Brain pericyte (primary cell): Measurements from ENCODE around the gene GPR141.

ENCODE experiments used
- DNase-seq: peaks from one replicate; pipeline ENCODE4 v3.0.0-alpha.2; 2012; ENCODE audit warnings: low read depth, low spot score

The GPR141 gene, protein sequence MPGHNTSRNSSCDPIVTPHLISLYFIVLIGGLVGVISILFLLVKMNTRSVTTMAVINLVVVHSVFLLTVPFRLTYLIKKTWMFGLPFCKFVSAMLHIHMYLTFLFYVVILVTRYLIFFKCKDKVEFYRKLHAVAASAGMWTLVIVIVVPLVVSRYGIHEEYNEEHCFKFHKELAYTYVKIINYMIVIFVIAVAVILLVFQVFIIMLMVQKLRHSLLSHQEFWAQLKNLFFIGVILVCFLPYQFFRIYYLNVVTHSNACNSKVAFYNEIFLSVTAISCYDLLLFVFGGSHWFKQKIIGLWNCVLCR

DNA sequence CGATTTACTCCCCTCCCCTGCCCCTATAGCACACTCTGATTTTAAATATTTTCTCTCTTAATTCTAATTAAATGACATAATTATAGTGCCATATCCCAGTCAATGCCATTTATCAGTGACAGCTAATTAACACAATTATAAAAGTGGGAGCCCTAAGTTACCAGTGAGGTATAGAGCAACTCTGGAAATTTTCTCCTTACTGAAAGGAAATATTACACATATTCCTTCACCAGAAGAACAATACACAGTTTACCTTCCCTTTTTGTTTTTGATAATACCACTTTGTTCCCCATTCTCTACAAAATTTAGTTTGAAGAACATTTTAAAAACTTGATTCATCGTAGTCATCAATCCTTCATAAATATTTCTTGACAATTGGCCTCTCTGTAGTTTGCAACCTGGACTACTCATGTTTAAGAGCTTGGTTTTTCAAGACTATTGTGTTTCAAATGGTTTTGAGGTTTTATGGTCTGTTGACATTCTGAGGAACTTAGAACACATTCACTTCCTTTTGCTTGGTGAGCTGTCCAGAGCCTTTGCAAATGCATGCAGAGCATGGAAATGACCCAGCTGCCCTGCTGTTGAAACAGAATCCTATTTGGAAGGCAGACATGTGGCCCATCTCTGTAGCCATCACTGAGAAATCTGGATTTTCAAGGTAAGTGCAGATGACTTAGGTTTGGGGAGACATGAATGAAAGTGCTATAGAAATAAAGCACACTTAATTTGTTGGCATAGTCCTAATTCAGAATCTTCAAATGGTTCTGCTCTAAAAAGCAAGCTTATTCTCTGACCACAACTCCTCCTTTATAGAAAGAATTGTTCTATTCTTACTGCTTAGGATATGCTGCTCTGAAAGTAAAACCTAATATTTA lies at the start of gene GPR141:
GPR141 (plus strand) TSS at position 521 of the 875 bp plus-strand sequence. CDS start 56,628 bp downstream, outside the sequence.
- DNase-seq, result no peak

DNA sequence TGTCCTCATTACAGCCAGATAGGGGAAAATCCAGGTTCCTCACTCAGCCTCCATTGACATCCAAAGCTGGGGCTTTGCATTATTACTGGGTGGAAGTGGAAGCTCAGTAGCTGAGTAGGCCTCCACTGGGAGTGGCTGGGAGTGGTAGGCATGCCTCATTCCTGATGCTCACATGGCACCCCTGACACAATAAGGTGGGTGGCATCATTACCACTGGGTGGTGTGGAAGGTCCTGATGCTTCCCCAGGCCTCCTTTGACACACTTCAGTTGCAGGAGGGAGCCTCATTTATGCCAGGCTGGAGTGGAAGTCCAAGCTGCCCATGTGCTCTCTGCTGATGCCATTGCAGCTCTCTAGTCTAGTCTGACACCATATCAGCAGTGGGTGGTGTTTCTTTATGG lies 48.2 kb upstream of the GPR141 start:
- DNase-seq, result no peak

DNA sequence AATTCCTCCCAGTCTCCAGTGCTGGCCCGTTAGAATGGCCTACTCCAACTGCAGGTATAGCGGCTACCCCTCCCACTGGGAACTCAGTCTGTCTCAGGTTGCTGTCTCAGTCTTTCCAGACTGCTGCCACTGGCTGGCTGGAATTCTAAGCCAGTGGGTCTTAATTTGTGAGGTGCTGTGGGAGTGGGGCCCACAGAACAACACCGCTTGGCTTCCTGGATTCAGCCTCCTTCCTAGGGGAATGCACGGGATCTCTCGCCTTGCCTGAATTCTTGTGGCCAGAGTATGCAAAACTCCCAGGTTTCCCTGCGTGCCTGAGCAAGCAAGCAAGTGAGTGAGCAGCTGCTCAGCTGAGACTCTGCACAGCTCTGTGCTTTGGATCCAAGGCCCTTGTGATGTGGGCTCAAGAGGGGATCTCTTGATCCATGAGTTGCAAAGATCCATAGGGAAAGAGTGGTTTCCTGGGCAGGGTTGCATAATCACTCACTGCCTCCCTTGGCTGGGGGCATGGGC lies 41.5 kb upstream of the GPR141 start:
- DNase-seq, result no peak

DNA sequence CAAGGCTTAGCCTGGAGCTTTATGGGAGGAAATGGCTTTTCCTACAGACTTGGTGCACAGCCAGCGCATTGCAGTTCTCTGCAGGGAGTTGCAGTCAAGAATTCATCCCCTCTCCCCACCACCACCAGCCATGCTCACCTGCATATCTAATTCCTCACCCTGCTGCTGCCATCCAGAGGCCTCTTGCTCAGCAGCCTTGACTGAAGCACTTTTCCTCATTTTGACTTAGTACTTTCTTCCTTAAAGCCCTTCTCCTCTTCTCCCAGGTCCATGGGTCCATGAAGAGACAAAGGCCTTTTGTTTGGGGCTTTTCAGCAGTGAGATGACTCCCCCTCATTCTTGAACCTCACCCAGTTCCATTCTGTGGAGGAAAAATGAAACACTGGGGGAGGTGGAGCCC lies 39.7 kb upstream of the GPR141 start:
- DNase-seq, result no peak

DNA sequence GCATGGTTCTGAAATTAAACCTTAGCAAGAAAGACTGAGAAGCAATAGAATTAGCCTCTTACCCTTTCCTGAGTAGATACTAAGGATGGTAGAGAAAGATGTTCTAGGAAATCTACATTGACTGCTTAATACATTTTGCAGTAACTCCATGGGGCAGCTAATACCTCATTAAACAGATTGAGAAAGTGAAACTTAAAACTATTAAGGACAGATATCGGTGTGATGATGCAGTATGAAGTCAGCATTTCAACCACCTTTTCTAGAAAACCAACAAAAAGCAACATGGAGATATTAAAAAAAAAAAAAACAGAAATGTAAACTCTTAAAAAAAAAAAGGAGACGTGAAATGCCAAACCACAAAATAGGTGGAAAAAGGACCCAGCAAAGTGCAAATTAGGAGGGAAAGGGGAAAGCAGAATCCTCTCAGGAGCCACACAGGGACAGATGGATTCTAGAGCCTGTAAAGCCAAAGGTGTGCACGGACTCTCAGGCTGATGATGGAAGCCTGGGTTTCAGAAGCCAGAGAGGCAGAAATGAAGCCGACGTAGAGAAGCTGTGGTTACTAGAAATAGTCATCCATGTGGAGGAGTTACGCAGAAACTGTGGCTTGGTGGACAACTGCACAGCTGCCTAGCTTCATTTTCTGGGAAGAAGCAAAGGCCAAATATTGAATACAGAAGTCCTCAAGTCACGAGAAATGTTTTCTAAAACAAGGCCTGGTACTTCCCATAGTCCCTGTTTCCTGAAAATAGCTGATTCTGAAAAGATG lies 38.1 kb upstream of the GPR141 start:
- no peak for DNase-seq

DNA sequence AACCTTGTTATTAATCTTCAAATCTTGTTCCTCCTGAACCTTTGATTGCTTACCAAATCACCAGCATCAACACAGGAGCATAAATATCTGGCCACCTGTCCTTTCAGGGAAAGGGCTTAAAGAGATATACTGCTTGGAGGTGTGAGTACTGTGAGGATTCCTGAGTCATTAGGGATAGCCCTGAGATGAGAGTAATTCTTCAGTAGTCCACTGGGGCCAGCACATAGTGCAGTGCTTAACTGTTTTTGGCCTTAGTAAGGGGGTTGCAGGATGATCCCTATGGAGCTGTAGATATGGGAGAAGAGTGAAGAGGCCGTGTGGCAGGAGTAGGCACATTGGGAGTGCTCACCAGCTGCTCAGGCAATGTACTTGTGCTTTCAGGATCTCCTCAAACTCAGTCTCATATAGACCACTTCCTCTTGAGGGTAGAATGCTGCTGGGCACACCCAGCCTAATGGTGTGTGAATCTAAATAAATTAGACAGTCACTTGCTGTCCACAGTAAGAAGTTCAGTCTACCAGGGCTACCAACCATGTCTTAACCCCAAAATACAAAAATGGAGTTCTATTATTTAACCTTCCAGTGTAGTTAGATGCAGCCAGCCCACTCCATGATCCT lies 26.5 kb upstream of the GPR141 start:
- no peak for DNase-seq

DNA sequence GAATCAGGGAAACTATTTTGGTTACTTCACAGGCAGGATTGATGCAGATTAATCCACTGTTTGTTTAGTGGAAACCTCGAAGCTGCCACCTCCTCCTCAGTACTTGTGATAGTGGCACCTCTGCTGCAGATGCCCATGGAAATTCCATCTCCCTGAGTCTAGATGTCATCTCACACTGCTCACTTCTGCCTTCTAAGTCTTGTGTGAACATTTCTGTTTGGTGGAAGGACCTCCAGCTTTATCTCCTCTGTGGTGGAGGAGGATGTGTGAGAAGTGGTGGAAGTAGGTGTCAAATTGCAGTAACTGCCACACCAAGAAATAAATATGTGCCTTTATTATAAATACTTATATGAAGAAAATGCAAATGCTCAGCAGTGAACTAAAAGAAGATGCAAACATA lies 25.8 kb upstream of the GPR141 start:
- no peak for DNase-seq

DNA sequence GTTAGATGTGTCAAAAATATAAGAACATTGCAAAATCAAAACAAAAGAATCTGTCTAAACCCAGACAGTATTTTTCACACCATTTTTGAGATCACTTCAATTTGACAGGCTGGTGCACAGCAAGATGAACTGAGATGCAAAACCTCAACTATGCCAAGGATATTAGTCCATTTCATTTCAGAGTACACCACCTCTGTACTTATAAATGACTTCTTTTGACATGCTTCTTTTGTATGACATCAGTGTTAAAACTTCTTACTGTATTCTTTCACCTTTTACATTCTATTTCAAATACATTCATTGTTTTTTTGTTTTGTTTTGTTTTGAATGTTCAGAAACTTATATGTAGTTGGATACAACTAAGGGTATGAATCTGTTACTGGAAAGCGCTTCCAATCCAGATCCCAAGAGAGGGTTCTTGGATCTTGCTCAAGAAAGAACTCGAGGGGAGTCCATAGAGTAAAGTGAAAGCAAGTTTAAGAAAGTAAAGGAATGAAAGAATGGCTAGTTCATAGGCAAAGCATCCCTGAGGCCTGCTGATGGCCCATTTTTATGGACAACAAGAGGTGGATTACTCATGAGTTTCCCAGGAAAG lies 23.5 kb upstream of the GPR141 start:
- DNase-seq, result no peak

DNA sequence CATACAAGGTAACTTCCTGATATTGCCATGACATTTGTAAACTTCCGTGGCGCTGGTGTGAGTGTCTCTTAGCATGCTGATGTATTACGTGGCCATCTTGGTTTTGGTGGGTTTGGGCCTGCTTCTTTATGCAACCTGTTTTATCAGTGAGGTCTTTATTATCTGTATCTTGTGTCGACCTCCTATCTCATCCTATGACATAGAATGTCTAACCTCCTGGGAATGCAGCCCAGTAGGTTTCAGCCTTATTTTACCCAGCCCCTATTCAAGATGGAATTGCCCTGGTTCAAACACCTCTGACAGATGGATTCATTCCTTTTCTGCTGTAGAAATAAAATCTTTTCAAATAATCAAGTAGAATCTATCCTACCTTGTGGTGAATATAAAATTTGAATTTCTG lies 23.0 kb upstream of the GPR141 start:
- no peak for DNase-seq

DNA sequence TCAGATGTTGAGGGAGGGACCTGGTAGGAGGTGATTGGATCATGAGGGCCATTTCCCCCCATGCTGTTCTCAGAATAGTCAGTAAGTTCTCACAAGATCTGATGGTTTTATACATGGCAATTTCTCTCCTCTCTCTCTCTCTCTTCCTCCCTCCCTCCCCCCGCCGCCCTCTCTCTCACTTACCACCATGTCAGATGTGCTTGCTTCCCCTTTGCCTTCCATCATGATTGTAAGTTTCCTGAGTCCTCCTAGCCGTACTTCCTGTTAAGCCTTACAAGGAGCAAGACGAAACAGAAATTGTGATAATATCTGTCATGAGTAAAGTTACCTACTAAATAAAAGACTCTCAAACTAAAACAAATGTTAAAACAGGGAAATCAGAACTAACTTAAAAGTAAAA lies 19.9 kb upstream of the GPR141 start:
- DNase-seq, result no peak

DNA sequence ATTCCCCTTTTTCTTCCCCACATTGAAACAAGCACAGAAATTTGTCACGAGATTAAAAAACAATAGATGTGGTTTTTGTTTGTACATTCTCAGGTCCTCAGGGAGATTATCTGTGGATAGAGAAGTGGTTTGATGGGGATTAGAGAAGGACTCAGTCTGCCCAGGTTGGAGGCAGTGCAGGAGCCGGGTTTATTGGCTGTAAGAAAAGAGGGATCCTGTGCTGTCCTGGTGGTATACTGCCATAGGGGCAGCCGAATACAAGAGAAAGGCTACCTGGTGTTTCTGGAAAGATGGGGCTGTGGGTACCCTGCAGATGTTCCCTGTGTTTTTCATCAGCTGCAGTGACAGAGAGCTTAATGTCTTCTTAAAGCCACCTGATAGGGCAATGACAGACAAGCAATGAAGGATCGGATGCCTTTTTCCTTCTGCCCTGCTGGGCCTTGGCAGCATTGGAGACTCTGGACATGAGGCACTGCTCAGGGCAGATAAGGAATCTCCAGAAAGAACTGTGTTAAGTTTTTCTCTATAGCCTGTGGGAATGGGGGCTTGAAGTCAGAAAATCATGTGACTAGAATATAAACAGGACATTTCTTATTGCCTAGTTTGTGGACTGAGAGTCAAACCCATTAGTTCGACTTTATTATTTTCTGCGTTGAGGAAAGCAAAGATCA lies 18.1 kb upstream of the GPR141 start:
- DNase-seq, result no peak

DNA sequence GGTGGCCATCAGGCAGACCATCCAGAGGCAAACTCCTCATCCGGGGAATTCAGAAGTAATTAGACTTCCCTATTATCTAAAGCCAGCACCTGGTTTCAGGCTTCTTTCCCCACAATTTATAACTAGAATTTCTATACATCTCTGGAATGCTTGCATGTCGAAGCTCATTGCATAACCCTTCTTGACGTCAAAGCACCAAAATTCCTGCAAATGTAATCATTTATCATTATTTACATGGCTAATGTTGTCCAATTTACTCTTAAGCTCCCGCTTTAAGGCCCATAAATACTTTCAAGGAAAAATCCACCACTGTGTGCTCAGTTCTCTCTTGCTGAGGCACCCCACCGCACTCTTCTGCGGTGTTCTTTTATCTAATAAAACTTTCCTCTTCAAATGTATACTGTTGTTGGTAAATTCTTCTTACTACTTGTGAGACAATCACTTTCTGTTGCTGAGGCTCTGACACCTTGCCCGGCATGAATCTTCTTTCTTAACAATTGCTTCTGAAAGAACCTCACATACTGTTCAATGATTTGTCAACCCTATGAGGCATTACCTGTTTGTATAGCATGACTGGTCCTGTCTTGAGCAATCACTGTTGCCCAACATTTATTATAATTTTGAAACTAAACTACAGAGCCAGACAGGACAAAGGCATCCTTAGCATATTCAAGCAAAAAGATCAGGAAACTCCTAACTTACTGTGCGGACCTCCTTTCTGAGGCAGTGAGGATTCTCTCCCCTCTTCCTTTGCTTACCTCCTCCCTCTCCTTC lies 17.4 kb upstream of the GPR141 start:
- DNase-seq, result no peak

DNA sequence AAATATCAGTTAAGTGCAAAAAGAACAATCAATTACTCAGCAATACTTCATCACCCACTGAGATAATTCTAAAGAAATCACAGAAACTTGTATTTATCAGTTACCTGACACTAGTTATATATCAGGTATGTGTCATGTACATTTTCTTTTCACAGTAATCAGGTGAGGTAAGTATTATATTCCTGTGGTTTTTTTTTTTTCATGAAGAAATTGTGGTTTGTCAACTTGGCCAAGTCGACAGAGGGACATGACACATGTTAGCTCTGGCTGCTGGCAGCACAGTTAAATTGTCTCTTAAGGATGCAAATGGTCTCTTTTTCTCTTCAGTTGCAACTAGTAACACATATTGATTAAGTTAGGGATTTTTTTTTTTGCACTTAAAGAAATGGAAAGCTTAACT lies 13.7 kb upstream of the GPR141 start:
- no peak for DNase-seq

DNA sequence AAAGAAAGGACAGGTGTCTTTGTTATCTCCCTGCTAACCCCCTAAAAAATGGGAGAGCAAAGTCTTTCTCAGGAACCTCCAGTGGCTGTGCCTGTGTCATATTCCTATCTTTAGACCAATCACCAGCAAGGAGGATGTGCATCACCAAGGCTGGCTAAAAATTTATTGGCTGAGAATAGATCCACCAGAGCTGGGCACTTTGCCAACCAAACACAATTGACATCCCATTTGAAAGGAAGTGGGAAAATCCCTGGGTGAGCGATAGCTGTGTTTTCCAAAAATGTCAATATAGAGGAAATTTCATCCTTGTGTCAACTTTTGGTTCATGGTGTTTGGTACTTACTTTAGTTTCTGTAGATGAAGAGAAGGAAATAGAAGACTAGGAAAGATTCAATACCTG lies 13.1 kb upstream of the GPR141 start:
- DNase-seq, result no peak

DNA sequence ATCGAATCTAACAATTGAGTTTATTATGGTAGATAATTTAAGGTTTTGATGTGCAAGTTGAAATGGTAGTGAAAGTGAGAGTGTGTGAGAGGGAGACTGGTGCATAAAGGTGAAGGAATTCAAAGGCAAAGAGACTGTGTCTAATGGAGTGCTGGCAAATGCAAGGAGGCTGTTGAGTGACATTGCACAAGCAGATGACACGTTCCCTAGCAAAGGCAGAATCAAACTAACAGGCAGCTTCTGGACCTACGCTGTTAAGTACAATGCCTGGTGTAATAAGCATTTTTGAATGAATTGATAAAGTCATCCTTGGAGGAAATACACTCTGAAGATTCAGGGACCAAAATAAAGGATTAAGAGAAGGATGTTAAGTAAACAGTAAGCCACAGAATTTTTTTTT lies 11.7 kb upstream of the GPR141 start:
- DNase-seq, result no peak

DNA sequence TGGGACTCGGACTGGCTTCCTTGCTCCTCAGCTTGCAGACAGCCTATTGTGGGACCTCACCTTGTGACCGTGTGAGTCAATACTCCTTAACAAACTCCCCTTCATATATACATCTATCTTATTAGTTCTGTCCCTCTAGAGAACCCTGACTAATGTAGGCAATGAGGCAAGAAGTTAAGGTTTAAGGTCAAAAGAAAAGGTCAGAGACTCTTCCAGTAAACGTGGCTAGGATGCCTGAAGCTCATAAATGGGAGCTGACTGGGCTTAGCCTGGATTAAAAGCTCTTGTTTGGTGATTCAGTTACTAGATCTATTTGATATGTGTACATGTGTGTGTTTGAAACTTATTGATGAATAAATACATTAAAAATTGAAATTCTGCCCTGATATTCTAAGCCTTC lies 10.6 kb upstream of the GPR141 start:
- DNase-seq, result no peak

DNA sequence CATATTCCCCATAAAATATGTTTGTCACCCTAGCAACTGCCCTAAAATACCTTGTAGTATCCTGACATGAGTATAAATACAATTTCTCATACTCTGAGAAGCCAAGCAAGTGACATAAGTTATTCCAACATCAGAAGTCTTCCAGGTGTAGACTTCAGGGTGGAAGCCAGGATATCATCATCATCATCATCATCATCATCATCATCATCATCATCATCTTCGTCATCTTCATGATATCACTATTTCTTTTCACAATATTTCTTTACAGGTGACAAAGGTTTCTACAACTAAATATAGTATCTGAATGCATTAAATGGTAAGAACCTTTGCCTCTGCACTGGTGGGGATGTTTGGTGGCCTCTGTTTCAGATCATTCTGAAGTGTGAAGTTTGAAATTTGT lies 10.0 kb upstream of the GPR141 start:
- DNase-seq, result no peak

DNA sequence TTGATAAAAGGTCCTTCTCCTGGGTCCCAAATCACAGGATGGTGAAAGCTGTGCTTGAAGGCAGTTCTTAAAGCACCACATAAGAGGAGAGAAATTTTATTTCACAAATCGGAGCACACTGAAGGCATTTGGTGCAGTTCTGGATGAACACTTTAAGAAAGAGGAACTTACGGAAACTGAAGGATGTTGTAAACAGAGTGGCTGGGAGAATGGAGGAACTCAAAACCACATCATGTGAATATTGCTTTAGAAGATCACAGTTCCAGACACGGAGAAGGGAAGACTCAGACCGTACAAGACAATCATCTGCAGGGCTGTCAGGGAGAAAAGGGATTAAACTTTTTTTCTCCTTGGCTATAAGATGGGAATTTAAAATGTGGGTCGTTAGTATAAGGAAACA lies 9.0 kb upstream of the GPR141 start:
- DNase-seq, result no peak

DNA sequence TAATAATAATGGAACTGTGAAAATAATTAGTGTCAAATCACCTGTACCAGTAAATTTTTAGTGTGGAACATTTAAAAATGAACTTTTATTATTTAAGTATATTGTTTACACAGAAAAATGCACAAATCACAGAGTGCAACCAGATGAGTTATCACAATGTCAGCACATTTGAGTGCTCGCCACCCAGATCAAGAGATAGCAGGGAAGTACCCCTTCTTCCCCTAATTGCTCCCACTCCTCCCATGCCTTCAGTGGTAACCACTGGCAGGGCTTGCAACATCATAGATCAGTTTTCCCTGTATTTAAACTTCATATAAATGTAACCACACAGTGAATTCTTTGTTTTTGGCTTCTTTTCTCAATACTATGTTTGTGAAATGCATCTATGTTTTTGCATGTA lies 7.8 kb upstream of the GPR141 start:
- DNase-seq, result no peak

DNA sequence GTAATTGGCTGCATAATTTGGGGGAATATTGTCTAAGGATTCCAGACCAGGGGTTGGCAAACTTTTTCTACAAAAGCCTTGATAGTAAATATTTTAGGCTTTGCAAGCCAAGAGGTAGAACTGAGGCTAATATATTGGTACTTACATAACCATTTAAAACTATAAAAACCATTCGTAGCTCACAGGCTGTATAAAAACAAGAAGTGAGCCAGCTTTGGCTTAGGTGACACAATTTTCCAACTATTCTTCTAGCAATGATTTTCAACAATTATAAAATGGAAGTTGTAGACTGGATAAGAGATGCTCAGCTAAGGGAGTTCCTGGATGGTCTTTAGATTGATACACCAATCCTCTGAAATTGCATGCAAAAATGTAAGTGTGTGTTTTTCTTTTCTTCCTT lies 1.4 kb downstream of the GPR141 start:
- DNase-seq, result no peak
